GM20431 (cell line): Measurements from ENCODE around the gene PLEK2.
"Not testable (repeated sequence)": the region's sequence is repeated elsewhere in the genome, so short reads cannot be mapped to it uniquely, and the experiment has no call there.

Experiments
- in situ Hi-C: fragments of 300-500 bp; cut with MseI, MboI; formaldehyde crosslinking; loops from one replicate; pipeline ENCODE4 v1.15.0; 2020; ENCODE audit warnings: low sequenced_read_pairs; ENCODE audit not compliant: unreplicated experiment

Gene PLEK2

DNA sequence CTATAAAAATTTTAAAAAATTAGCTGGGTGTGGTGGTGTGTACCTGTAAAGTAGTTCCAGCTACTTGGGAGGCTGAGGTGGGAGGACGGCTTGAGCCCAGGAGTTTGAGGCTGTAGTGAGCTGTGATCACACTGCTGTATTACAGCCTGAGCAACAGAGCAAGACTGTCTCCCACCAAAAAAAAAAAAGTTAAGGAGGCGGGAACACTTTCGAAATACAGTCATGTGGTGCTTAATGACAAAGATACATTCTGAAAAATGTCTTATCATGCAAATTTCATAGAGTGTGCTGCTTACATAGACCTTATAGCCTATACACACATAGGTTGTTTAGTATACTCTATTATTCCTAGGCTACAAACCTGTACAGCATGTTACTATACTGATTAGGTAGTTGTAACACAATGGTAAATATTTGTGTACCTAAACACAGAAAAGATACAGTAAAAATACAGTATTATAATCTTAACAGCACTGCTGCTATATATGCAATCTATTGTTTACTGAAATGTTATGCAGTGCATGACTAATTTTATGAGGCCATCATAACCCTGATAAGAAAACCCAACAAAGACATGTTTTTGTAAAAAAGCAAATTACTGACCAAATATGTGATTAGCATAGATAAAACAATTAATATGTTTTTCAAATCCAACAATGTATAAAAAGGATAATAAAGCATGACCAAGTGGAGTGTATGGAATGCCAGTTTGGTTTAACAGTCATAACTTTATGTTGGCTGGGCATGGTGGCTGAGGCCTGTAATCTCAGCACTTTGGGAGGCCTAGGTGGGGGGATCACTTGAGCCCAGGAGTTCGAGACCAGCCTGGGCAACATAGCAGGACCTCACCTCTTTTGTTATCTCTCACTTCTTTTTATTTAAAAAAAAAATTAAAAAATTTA lies 40.5 kb downstream of the PLEK2 start:
- in situ Hi-C loops, result no loop called here

DNA sequence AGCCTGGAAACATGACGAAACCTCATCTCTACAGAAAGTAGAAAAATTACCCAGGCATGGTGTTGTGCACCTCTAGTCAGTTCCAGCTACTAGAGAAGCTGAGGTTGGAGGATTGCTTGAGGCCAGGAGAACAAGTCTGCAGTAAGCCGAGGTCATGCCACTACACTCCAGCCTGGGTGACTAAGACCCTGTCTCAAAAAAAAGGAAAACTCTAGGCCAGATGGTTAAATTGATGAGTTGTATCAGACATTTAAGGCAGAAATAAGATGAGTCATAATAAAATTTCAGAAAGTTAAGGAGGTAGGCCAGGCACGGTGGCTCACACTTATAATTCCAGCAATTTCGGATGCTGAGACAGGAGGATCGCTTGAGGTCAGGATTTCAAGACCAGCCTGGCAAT lies 41.1 kb downstream of the PLEK2 start:
- in situ Hi-C loops, result no loop called here

DNA sequence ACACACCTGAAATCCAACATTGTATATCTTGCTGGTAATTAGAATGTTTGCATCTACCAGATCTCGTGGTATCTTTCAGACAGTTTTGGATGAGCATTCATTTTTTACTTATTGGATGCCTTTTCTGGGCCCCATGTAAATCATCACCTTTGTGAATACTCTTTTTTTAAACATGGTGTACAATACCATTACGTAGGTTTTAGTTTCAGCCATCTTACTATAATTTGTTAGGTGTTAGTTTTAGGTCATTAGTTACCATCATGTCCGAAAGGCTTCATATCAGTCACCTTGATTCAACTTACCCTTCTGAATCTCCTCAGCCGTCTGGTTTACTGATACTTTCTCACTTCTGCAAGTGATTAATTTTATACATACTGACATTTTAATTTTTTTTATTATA lies 46.5 kb downstream of the PLEK2 start:
- in situ Hi-C loops, result no loop called here

DNA sequence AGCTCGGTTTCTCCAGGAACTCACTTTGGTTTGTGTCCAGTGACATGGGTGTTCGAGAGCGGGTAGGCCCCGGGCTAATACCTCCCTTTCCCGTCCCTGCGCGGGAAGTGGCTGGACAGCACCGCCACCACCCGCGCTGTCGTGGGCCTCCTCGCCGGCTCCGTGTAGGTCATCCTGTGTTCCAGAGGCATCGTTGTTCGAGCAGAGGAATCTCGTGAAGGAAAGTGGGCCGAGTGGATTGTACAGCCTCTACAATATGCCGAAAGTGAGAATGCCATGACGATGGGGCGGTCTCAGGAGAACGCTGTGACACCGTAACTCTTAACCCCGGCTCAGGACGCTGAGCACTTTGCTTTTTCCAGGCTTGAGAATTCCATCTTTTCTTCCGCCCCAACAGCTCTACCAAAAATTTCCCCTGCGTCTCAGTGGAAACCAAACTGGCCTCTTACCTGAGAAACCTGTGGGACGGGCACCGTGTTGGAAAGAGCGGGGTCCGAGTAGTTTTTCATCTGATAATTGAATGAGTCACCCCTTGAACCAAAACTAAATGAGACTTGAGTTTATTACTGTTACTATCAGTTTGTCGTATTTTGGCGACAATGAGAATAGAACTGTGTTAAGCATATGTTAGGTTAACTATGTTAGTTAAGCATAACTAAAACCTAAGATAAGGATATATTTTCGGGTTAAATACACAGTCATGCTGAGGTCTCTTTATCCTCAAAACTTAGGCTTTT lies 51.3 kb downstream of the PLEK2 start:
- in situ Hi-C loops, result no loop called here

DNA sequence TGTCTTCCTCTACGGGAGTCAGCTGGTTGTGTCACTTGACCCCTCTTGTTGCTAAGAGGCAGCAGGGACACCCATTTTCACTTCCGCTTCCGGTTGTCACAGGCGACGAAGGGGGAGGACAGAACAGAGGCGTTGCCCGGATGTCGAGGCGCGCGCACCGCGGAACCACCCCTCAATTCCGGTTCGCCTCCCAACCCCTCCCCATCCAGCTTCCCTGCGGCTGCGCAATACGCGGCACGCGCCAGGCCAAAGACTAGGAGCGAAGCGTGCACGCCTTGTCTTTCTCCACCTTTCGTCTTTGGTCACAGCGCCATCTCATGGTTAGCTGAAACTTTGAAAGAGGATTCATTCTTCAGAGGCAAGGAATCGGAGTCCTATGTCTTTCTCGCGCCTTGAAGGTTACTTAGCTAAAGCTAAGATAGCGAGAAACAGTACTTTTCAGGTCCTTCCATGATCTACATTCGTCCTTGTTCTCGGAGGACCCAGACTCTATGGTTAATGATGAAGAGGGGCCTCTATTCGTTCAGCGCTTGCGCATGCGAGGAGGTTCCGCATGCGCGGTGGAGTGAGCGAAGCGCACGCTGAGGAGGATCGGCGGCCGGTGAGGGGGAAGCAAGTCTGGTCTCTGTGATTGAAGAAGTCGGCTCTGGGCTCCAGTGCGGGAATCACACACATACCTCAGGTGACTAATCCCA lies 52.0 kb downstream of the PLEK2 start, which contains the start of the genes ATP6V1D and EIF2S1:
TSS of gene ATP6V1D (minus strand) at position 30 of the 695 bp plus-strand sequence. CDS start 106 bp downstream, outside the sequence.
TSS of gene EIF2S1 (plus strand) at position 554 of the 695 bp plus-strand sequence. CDS start 4,440 bp downstream, outside the sequence.
- in situ Hi-C loops, result no loop called here

DNA sequence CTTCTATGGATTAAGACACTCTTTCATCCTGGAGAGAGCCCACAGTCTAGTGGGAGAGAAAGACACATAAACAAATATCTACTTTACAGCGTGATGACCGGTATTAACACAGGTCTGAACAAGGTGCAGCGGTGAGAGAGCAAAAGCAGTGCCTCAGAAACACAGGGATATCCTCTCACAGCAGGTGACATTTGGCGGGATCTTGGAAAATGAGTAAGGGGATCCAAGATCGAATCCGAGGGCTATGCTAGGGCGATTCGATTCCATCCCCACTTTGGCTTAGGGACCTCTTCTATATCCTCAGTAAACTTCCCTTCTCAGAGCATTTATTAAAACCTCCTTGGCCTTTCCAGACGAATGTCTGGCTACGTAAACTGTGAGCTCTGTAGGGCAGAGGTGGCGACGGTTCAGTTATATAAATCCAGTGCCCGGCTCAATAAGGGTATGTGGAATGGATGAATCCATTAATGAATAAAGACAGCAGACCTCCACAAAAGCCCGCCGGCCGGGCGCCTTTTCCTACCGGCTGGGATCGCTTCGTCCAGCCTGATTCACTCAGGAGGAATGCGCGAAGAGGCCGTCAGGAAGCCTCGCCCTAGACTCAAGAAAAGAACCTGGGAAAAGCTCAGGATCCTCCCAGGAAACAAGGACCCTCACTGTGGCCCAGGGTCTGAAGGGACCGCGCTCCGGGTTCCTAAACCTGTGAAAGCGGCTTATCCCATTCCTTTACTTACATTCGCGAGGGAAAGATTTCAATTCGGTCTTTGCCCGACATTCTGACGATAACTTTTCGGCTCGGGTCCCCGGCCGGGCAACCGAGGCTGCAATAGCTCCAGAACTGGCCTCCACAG lies 52.8 kb downstream of the PLEK2 start:
- in situ Hi-C loops, result no loop called here

DNA sequence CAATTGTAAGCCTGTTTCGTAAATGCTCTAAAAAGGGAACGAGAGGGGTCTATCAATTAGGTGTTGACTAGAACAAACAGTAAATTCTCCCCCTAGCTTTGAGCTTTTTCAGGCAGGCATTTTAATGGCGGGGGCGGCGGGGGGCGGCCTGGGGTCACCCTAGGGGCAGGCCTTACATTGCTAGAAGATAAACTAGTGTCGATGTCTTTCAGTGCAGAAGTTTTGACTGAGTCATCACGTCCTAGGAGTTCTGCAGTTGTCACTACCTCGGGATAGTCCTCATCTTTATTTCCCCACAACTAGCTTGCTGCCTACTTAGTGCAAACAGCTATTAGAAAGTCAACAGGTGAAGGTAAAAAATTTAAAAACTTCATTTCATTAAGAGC lies 54.0 kb downstream of the PLEK2 start:
- in situ Hi-C loops, result no loop called here

DNA sequence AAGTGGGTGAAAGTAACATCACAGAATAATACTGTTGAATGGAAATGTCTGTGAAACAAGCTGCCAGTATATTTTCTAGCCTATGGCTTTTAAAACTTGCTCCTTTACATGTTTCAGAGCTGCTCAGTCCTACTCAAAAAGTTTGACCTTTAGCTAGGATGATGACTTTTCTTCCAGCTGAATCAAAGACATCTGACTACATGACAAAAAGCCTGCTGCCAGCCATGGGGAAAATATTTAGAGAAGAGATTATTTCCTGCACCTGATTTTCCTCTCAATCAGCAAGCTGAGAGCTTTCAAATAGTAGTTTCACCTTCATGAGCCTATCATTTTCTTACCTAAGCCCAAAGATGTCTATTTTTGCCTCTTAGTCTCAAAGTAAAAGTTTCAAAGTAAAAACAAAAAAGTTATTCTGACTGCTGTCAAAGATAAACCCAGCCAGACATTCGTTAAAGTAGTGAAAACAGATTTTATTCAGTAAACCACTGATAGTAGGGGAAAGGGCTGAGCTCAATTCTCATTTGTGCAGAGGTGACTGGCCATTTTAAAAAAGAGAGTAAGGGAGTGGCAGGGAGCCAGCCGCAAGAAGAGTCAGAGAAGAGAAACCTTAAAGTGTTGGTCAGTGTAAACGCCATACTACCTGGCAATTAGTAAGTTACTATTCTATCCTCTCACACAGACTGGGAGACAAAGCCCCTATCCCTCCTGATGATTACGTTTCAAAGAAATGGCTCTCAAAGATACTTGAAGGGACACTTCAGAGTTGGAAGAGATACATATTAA lies 54.6 kb downstream of the PLEK2 start:
- in situ Hi-C loops, result no loop called here

DNA sequence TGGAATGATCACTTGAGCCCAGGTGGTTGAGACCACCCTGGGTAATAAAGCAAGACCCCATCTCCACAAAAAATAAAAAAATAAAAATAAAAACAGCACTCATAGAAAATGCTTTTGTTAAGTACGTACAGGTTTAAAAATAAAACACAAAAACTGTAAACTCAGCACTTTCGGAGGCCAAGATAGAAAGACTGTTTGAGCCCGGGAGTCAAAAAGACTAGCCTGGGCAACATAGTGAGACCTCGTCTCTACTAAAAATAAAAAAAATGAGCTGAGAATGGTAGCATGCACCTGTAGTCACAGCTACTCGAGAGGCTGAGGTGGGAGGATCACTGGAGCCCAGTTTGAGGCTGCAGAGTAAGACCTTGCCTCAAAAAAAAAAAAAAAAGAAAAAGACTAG lies 59.9 kb downstream of the PLEK2 start:
- in situ Hi-C loops, result no loop called here

DNA sequence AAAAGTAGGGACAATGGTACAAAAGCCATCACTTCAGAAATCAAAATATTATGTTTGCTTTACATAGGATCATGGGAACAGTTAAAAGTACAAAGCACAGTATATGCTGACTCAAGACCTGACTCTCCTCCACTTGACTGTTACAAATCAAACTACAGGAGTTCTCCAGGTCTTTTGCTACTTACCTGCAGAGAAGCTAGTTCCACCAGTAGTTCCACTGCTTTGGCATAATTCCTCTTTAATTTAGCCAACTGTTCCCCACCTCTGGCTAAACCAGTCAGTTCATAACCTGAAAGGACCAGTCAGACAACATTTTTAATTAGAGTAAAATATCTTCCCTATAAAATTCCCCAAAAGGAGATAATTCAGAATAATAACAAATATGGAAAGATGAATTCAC lies 66.4 kb downstream of the PLEK2 start:
- in situ Hi-C loops, result no loop called here

DNA sequence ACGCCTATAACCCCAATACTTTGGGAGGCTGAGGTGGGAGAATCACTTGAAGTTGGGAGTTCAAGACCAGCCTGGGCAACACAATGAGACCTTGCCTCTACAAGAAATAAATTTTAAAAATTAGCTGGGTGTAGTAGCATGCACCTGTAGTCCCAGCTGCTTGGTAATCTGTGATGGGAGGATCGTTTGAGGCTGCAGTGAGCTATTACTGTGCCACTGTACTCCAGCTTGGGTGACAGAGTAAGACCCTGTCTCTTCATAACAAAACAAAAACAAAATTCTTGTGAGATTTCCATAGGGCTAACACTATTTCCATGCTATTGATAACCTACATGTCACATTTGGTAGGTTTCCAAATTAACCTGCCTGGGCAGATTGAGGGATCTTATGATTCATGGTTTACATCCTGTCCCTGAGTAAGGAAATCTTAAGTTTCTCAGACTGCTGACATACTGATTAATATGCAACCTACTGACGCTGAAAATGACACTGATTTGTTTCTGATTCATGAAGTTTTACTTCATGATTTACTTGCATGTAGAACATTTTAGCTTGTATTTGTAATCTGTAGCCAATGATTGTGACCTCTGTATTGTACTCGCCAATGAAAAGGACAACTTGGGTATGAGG lies 68.2 kb downstream of the PLEK2 start:
- in situ Hi-C loops, result no loop called here

DNA sequence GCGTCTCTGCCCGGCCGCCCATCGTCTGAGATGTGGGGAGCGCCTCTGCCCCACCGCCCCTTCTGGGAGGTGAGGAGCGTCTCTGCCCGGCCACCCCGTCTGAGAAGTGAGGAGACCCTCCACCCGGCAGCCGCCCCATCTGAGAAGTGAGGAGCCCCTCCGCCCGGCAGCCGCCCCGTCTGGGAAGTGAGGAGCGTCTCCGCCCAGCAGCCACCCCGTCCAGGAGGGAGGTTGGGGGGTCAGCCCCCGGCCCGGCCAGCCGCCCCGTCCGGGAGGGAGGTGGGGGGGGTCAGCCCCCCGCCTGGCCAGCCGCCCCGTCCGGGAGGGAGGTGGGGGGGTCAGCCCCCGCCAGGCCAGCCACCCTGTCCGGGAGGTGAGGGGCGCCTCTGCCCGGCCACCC lies 70.7 kb downstream of the PLEK2 start:
- in situ Hi-C loops, result not testable (repeated sequence)
